SK-N-SH treated with all-trans-retinoic acid at 6 μM for 48 hours (cell line): Measurements from ENCODE around the gene KRT71.

Experiments used
- ATAC-seq: fragments of 200-7000 bp; cut with Tn5 transposase; 3 replicates; pipeline ENCODE4 v1.9.1; 2020; ENCODE audit warnings: mild to moderate bottlenecking, moderate library complexity
- BACH2 ChIP-seq: fragments of 250-450 bp; sonication (Bioruptor Pico); IDR thresholded peaks from 2 replicates; pipeline ENCODE4 v1.9.0; 2021; ENCODE audit warnings: mild to moderate bottlenecking, borderline replicate concordance
- CREB5 ChIP-seq: fragments of 250-450 bp; sonication (Bioruptor Pico); IDR thresholded peaks from 2 replicates; pipeline ENCODE4 v1.5.1; 2020; ENCODE audit warnings: low read depth, mild to moderate bottlenecking, moderate library complexity
- CSDC2 ChIP-seq: fragments of 250-450 bp; sonication (Bioruptor Pico); IDR thresholded peaks from 2 replicates; pipeline ENCODE4 v1.5.0; 2020; ENCODE audit warnings: mild to moderate bottlenecking, moderate library complexity
- ESRRG ChIP-seq: fragments of 250-450 bp; sonication (Bioruptor Pico); IDR thresholded peaks from 2 replicates; pipeline ENCODE4 v1.6.1; 2021; ENCODE audit warnings: mild to moderate bottlenecking
- GLIS3 ChIP-seq: fragments of 250-450 bp; sonication (Bioruptor Pico); IDR thresholded peaks from 2 replicates; pipeline ENCODE4 v1.5.0; 2020; ENCODE audit warnings: mild to moderate bottlenecking, moderate library complexity
- ISL1 ChIP-seq: fragments of 250-450 bp; sonication (Bioruptor Pico); IDR thresholded peaks from 2 replicates; pipeline ENCODE4 v2.1.2; 2022; ENCODE audit warnings: mild to moderate bottlenecking, moderate library complexity
- OSR1 ChIP-seq: fragments of 250-450 bp; sonication (Bioruptor Pico); IDR thresholded peaks from 2 replicates; pipeline ENCODE4 v1.8.0; 2022; ENCODE audit warnings: moderate library complexity, mild to moderate bottlenecking, inconsistent platforms
- POU6F1 ChIP-seq: fragments of 250-450 bp; sonication (Bioruptor Pico); IDR thresholded peaks from 2 replicates; pipeline ENCODE4 v1.8.0; 2021; ENCODE audit warnings: low read depth, mild to moderate bottlenecking, moderate library complexity, borderline replicate concordance
- PPARA ChIP-seq: fragments of 250-450 bp; sonication (Bioruptor Pico); IDR thresholded peaks from 2 replicates; pipeline ENCODE4 v1.5.0; 2020; ENCODE audit warnings: mild to moderate bottlenecking, borderline replicate concordance
- SNAI2 ChIP-seq: fragments of 250-450 bp; sonication (Bioruptor Pico); IDR thresholded peaks from 2 replicates; pipeline ENCODE4 v1.5.0; 2020; ENCODE audit warnings: mild to moderate bottlenecking, moderate library complexity
- TCF4 ChIP-seq: fragments of 250-450 bp; sonication (Bioruptor Pico); IDR thresholded peaks from 2 replicates; pipeline ENCODE4 v1.8.0; 2021; ENCODE audit warnings: mild to moderate bottlenecking, moderate library complexity, borderline replicate concordance
- TOX ChIP-seq: fragments of 250-450 bp; sonication (Bioruptor Pico); IDR thresholded peaks from 2 replicates; pipeline ENCODE4 v1.8.0; 2021; ENCODE audit warnings: mild to moderate bottlenecking, moderate library complexity, borderline replicate concordance
- ZFP3 ChIP-seq: fragments of 250-450 bp; sonication (Bioruptor Pico); IDR thresholded peaks from 2 replicates; pipeline ENCODE4 v1.5.0; 2020; ENCODE audit warnings: mild to moderate bottlenecking, moderate library complexity
- ZFP30 ChIP-seq: fragments of 450-650 bp; formaldehyde crosslinking; IDR thresholded peaks from 2 replicates; pipeline ENCODE4 v1.5.0; 2022; ENCODE audit warnings: mild to moderate bottlenecking, moderate library complexity
- ZNF565 ChIP-seq: fragments of 450-650 bp; formaldehyde crosslinking; conservative IDR thresholded peaks from 2 replicates; pipeline ENCODE4 v1.5.0; 2020; ENCODE audit warnings: low read depth, mild to moderate bottlenecking, moderate library complexity
- ZNF70 ChIP-seq: fragments of 450-650 bp; formaldehyde crosslinking; IDR thresholded peaks from 2 replicates; pipeline ENCODE4 v1.5.0; 2020; ENCODE audit warnings: mild to moderate bottlenecking, moderate library complexity
- ZNF8 ChIP-seq: fragments of 450-650 bp; formaldehyde crosslinking; IDR thresholded peaks from 2 replicates; pipeline ENCODE4 v1.5.0; 2020; ENCODE audit warnings: mild to moderate bottlenecking, moderate library complexity
- TF ChIP-seq, protein P1 (sequence below): fragments of 250-450 bp; sonication (Bioruptor Pico); IDR thresholded peaks from 2 replicates; pipeline ENCODE4 v1.5.1; 2021; ENCODE audit warnings: mild to moderate bottlenecking, moderate library complexity
- TF ChIP-seq, protein P2 (sequence below): fragments of 250-450 bp; sonication (Bioruptor Pico); IDR thresholded peaks from 2 replicates; pipeline ENCODE4 v1.8.0; 2020; ENCODE audit warnings: mild to moderate bottlenecking, moderate library complexity, borderline replicate concordance

KRT71 gene

DNA sequence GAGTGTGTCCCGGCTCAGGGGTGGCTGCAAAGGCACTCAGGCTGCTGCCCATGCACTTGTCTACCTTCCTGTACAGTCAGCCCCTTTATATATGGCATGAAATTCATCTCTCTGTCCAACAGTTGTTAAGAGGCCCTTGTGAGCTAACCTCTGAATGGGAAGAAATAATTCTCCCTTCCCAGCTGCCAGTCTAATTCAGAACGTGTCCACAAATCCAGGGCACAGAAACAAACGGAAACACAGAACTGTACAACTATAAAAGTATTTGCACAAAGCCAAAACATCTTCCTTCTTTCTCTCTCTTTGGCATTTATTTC lies 33.6 kb downstream of the KRT71 start:
- TF ChIP-seq TOX (no peak), GLIS3 (CRISPR knock-in tag) (no peak), ZFP30 (CRISPR knock-in tag) (no peak), CSDC2 (no peak), PPARA (CRISPR knock-in tag) (no peak), SNAI2 (CRISPR knock-in tag) (no peak), BACH2 (CRISPR knock-in tag) (no peak), ZNF8 (CRISPR knock-in tag) (no peak), CREB5 (CRISPR knock-in tag) (no peak), ZFP3 (CRISPR knock-in tag) (no peak), ZNF70 (CRISPR knock-in tag) (no peak)
- TF ChIP-seq, protein P1, sequence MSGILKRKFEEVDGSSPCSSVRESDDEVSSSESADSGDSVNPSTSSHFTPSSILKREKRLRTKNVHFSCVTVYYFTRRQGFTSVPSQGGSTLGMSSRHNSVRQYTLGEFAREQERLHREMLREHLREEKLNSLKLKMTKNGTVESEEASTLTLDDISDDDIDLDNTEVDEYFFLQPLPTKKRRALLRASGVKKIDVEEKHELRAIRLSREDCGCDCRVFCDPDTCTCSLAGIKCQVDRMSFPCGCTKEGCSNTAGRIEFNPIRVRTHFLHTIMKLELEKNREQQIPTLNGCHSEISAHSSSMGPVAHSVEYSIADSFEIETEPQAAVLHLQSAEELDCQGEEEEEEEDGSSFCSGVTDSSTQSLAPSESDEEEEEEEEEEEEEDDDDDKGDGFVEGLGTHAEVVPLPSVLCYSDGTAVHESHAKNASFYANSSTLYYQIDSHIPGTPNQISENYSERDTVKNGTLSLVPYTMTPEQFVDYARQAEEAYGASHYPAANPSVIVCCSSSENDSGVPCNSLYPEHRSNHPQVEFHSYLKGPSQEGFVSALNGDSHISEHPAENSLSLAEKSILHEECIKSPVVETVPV (CRISPR knock-in tag): no peak
- TF ChIP-seq, protein P2, sequence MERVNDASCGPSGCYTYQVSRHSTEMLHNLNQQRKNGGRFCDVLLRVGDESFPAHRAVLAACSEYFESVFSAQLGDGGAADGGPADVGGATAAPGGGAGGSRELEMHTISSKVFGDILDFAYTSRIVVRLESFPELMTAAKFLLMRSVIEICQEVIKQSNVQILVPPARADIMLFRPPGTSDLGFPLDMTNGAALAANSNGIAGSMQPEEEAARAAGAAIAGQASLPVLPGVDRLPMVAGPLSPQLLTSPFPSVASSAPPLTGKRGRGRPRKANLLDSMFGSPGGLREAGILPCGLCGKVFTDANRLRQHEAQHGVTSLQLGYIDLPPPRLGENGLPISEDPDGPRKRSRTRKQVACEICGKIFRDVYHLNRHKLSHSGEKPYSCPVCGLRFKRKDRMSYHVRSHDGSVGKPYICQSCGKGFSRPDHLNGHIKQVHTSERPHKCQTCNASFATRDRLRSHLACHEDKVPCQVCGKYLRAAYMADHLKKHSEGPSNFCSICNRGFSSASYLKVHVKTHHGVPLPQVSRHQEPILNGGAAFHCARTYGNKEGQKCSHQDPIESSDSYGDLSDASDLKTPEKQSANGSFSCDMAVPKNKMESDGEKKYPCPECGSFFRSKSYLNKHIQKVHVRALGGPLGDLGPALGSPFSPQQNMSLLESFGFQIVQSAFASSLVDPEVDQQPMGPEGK (CRISPR knock-in tag): no peak
- TF ChIP-seq, all 23 proteins: peak for 0
- no peak for ATAC-seq

DNA sequence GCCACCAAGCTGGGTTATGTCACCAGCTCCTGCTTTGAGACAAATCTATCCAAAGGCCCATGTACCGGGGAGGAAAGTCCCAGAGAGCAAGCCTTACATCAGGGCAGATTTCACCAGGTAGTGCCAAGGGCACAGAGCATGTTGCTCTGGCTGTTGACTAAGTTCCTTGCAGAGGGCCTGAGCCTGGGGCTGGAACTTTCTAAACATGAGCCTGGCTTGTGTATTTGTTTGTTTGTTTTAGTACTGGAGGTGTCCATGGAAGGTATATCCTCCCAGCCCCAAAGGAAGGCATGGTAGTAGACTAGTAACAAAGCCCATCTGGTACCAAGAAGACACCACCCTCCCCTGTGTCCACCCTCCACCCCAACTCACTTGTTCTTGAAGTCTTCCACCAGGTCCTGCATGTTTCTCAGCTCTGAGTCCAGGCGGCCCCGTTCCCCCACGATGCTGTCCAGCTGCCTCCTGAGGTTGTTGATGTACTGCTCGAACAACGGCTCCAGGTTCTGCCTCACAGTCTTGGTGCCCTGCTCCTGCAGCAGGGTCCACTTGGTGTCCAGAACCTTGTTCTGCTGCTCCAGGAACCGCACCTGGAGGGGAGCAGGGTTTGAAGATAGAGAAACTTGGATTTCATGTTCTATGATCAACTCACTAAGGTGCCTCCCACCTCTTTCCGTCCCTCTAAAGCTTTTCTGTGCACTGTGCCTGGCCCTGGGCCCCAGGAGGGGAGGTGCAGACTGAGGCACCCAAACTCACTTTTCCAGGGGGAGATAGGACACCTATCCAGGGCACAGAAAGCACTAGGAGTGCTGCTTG lies 34.2 kb downstream of the KRT71 start:
- TF ChIP-seq CREB5 (CRISPR knock-in tag) (no peak), SNAI2 (CRISPR knock-in tag) (no peak), ZFP3 (CRISPR knock-in tag) (no peak), ZNF8 (CRISPR knock-in tag) (no peak), ZNF70 (CRISPR knock-in tag) (no peak), ZFP30 (CRISPR knock-in tag) (no peak), BACH2 (CRISPR knock-in tag) (no peak), OSR1 (CRISPR knock-in tag) (no peak), CSDC2 (no peak), TCF4 (no peak), POU6F1 (no peak), PPARA (CRISPR knock-in tag) (no peak), GLIS3 (CRISPR knock-in tag) (no peak)
- TF ChIP-seq, protein P1 (CRISPR knock-in tag): no peak
- TF ChIP-seq, protein P2 (CRISPR knock-in tag): no peak
- ATAC-seq: no peak

DNA sequence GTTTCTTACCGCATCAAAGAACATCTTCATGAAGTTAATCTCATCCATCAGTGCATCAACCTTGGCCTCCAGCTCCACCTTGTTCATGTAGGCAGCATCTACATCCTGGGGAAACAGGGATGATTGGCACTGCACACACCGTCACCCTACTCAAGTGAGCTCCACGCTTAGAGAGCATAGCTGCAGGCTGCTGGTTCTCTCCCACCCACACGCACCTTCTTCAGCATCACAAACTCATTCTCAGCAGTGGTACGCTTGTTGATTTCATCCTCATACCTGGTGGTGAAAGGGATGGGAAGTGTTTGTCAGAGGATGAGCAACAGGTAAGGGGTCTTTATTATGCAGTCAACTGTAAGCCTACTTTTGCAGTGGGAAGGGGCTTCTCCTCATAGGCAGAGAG lies 35.1 kb downstream of the KRT71 start:
- no peak for ATAC-seq
- TF ChIP-seq CSDC2 (no peak), ISL1 (no peak), ZNF8 (CRISPR knock-in tag) (no peak), ZFP3 (CRISPR knock-in tag) (no peak), TOX (no peak), ZNF565 (CRISPR knock-in tag) (no peak), ESRRG (no peak), SNAI2 (CRISPR knock-in tag) (no peak), PPARA (CRISPR knock-in tag) (no peak), ZNF70 (CRISPR knock-in tag) (no peak)
- TF ChIP-seq, protein P2 (CRISPR knock-in tag): no peak
